Measurements from ENCODE around the gene PTGR1.
A peak's percentile ranks its signal among the peaks of the same experiment; 100 is the strongest.
"Not testable (repeated sequence)": the region's sequence is repeated elsewhere in the genome, so short reads cannot be mapped to it uniquely, and the experiment has no call there.

The PTGR1 gene

GRCh38 chr9:111599092-111599954 lies at the start of gene PTGR1:
Gene PTGR1 (minus strand): TSS chr9:111599647. CDS start chr9:111597422, 2,225 bp downstream.
- peak; percentile 43 for DNase-seq

GRCh38 chr9:111649016-111649415 lies 49.6 kb upstream of the PTGR1 start:
- no peak for DNase-seq

- no peak for DNase-seq
Measured at GRCh38 chr9:111648066-111648465, 48.6 kb upstream of the PTGR1 start.

- DNase-seq: no peak
Measured at GRCh38 chr9:111646417-111646816, 47.0 kb upstream of the PTGR1 start.

- DNase-seq: no peak
Measured at GRCh38 chr9:111645806-111646205, 46.4 kb upstream of the PTGR1 start.

GRCh38 chr9:111644195-111644772 lies 44.8 kb upstream of the PTGR1 start:
- DNase-seq: no peak

GRCh38 chr9:111637421-111637950 lies 38.0 kb upstream of the PTGR1 start:
- DNase-seq: no peak

GRCh38 chr9:111634860-111635259 lies 35.4 kb upstream of the PTGR1 start:
- no peak for DNase-seq

GRCh38 chr9:111633389-111633736 lies 33.9 kb upstream of the PTGR1 start:
- no peak for DNase-seq

GRCh38 chr9:111632695-111633388 lies 33.4 kb upstream of the PTGR1 start:
- no peak for DNase-seq

GRCh38 chr9:111632060-111632459 lies 32.6 kb upstream of the PTGR1 start:
- DNase-seq: no peak

GRCh38 chr9:111631214-111631971 lies 31.9 kb upstream of the PTGR1 start, which contains the start of gene DNAJC25:
Gene DNAJC25 (plus strand): TSS chr9:111631334. CDS start chr9:111631408, 74 bp downstream.
- DNase-seq: peak; percentile 96

- DNase-seq: no peak
Measured at GRCh38 chr9:111630964-111631213, 31.4 kb upstream of the PTGR1 start.

- peak; percentile 10 for DNase-seq
Measured at GRCh38 chr9:111630182-111630963, 30.9 kb upstream of the PTGR1 start.

- no peak for DNase-seq
Measured at GRCh38 chr9:111628411-111628810, 29.0 kb upstream of the PTGR1 start.

GRCh38 chr9:111627260-111627963 lies 28.0 kb upstream of the PTGR1 start:
- DNase-seq: no peak

GRCh38 chr9:111622626-111623025 lies 23.2 kb upstream of the PTGR1 start:
- no peak for DNase-seq

- peak; percentile 58 for DNase-seq
Measured at GRCh38 chr9:111621895-111622480, 22.5 kb upstream of the PTGR1 start.

- not testable (repeated sequence) for DNase-seq
Measured at GRCh38 chr9:111617349-111617748, 17.9 kb upstream of the PTGR1 start.

- DNase-seq: no peak
Measured at GRCh38 chr9:111615928-111616327, 16.5 kb upstream of the PTGR1 start.

- DNase-seq: no peak
Measured at GRCh38 chr9:111613436-111614040, 14.1 kb upstream of the PTGR1 start.

Measured in stimulated activated CD4-positive, alpha-beta T cell treated with anti-CD3 and anti-CD28 coated beads, Interleukin-15, amount 100 ng/mL, for 24 hours (primary cell).